Muscle of arm (tissue), 12 donors: ENCODE results near the gene SLX4. TPM values are rescaled to one million over a fixed set of nuclear protein-coding genes. Genes with fewer than 3 reads are reported as not detected.
"Not testable (repeated sequence)": the region's sequence is repeated elsewhere in the genome, so short reads cannot be mapped to it uniquely, and the experiment has no call there.

ENCODE experiments used
- DNase-seq: peaks from one replicate; pipeline ENCODE4 v3.0.0-alpha.2; 2013
- polyA plus RNA-seq, 12 donors: library from polyadenylated mRNA; unstranded; fragments of 120-200 nt; gene quantifications; one replicate each; pipeline ENCODE4 v1.2.1, GENCODE V29; 2013; ENCODE audit not compliant: insufficient read length in 12 of 12

SLX4 gene
- polyA plus RNA-seq, 12 donors, result 3.5 to 8.8 (median 4.2) TPM; not detected in 1

- DNase-seq, result no peak
Measured at GRCh38 chr16:3642397-3643094, 31.1 kb upstream of the SLX4 start.

GRCh38 chr16:3641801-3642396 lies 30.5 kb upstream of the SLX4 start:
- no peak for DNase-seq

GRCh38 chr16:3640632-3641501 lies 29.5 kb upstream of the SLX4 start:
- DNase-seq, result no peak

- no peak for DNase-seq
Measured at GRCh38 chr16:3640207-3640606, 28.8 kb upstream of the SLX4 start.

- no peak for DNase-seq
Measured at GRCh38 chr16:3638916-3639644, 27.7 kb upstream of the SLX4 start.

- DNase-seq, result no peak
Measured at GRCh38 chr16:3637371-3637923, 26.0 kb upstream of the SLX4 start.

- no peak for DNase-seq
Measured at GRCh38 chr16:3625911-3626732, 14.7 kb upstream of the SLX4 start.

GRCh38 chr16:3625331-3625730 lies 13.9 kb upstream of the SLX4 start:
- no peak for DNase-seq

GRCh38 chr16:3623642-3624041 lies 12.2 kb upstream of the SLX4 start:
- no peak for DNase-seq

GRCh38 chr16:3618769-3619141 lies 7.3 kb upstream of the SLX4 start:
- DNase-seq, result no peak

- DNase-seq, result no peak
Measured at GRCh38 chr16:3612510-3613466, 1.4 kb upstream of the SLX4 start.

- DNase-seq, result no peak
Measured at GRCh38 chr16:3610698-3611145, 684 bp downstream of the SLX4 start.

- DNase-seq, result peak; percentile 13
Measured at GRCh38 chr16:3609895-3610697, 1.3 kb downstream of the SLX4 start.

- DNase-seq, result not testable (repeated sequence)
Measured at GRCh38 chr16:3608976-3609375, 2.4 kb downstream of the SLX4 start.

- DNase-seq, result no peak
Measured at GRCh38 chr16:3608069-3608468, 3.3 kb downstream of the SLX4 start.

GRCh38 chr16:3607634-3608033 lies 3.8 kb downstream of the SLX4 start:
- no peak for DNase-seq

GRCh38 chr16:3607161-3607560 lies 4.2 kb downstream of the SLX4 start:
- DNase-seq, result no peak

- no peak for DNase-seq
Measured at GRCh38 chr16:3606441-3606840, 5.0 kb downstream of the SLX4 start.

- no peak for DNase-seq
Measured at GRCh38 chr16:3602320-3602653, 9.1 kb downstream of the SLX4 start.
